Osteocyte (in vitro differentiated cells): ENCODE results near the gene GLIS1. TPM values are rescaled to one million over a fixed set of nuclear protein-coding genes. Genes with fewer than 3 reads are reported as not detected.
"Not testable (repeated sequence)": the region's sequence is repeated elsewhere in the genome, so short reads cannot be mapped to it uniquely, and the experiment has no call there.

Experiments used
- DNase-seq: peaks from one replicate; pipeline ENCODE4 v3.0.0; 2021; ENCODE audit warnings: mixed read lengths; ENCODE audit not compliant: unreplicated experiment; ENCODE audit errors: extremely low spot score
- H3K27ac Mint-ChIP-seq: one replicate; pipeline ENCODE4 v1.8.0; 2021; ENCODE audit warnings: mild to moderate bottlenecking, mixed read lengths; ENCODE audit not compliant: unreplicated experiment
- H3K27me3 Mint-ChIP-seq: one replicate; pipeline ENCODE4 v1.8.0; 2021; ENCODE audit warnings: mixed read lengths; ENCODE audit not compliant: unreplicated experiment
- H3K36me3 Mint-ChIP-seq: one replicate; pipeline ENCODE4 v1.8.0; 2021; ENCODE audit warnings: mixed read lengths; ENCODE audit not compliant: unreplicated experiment
- H3K4me1 Mint-ChIP-seq: one replicate; pipeline ENCODE4 v1.8.0; 2021; ENCODE audit warnings: mixed read lengths; ENCODE audit not compliant: unreplicated experiment
- H3K4me3 Mint-ChIP-seq: one replicate; pipeline ENCODE4 v1.8.0; 2021; ENCODE audit warnings: mild to moderate bottlenecking, moderate library complexity, mixed read lengths; ENCODE audit not compliant: unreplicated experiment
- H3K9me3 Mint-ChIP-seq: one replicate; pipeline ENCODE4 v1.8.0; 2021; ENCODE audit warnings: mixed read lengths; ENCODE audit not compliant: unreplicated experiment
- CTCF ChIP-seq: fragments of 200-600 bp; sonication (generic); IDR thresholded peaks from 2 replicates; pipeline ENCODE4 v1.5.0; 2021; ENCODE audit warnings: antibody characterized with exemption, mild to moderate bottlenecking, moderate library complexity
- total RNA-seq: library from RNA; stranded (reverse); gene quantifications from 2 replicates; pipeline ENCODE4 v1.2.1, GENCODE V29; 2021

Gene GLIS1
- total RNA-seq, 1 donor from 2014 or later = 38.3 TPM

GRCh38 chr1:53765657-53766056, 26.7 kb upstream of the GLIS1 start:
- Mint-ChIP-seq H3K27me3 (no peaks in the 10 kb centered on the region), H3K4me3 (no peak overlapping the region), H3K36me3 (no peaks in the 10 kb centered on the region), H3K9me3 (no peaks in the 10 kb centered on the region), H3K4me1 (peaks cover 26% of the 10 kb centered on the region), H3K27ac (peak overlapping the region; percentile 25)
- no peak for TF ChIP-seq CTCF
- DNase-seq = no peak

GRCh38 chr1:53763911-53764310, 24.9 kb upstream of the GLIS1 start:
- Mint-ChIP-seq H3K36me3 (no peaks in the 10 kb centered on the region), H3K9me3 (no peaks in the 10 kb centered on the region), H3K4me3 (no peak overlapping the region), H3K27ac (no peak overlapping the region), H3K4me1 (peaks cover 26% of the 10 kb centered on the region), H3K27me3 (no peaks in the 10 kb centered on the region)
- TF ChIP-seq CTCF = no peak
- peak; percentile 27 for DNase-seq

- no peak for TF ChIP-seq CTCF
- no peak overlapping the region for H3K27ac Mint-ChIP-seq
- peak; percentile 10 for DNase-seq
These were observed 24.5 kb upstream of the GLIS1 start for GRCh38 chr1:53763461-53763860.

GRCh38 chr1:53760497-53760896, 21.5 kb upstream of the GLIS1 start:
- not testable (repeated sequence) for H3K4me1 Mint-ChIP-seq, H3K27me3 Mint-ChIP-seq, H3K4me3 Mint-ChIP-seq, H3K9me3 Mint-ChIP-seq, H3K36me3 Mint-ChIP-seq, H3K27ac Mint-ChIP-seq
- peak; percentile 40 for DNase-seq

More at GRCh38 chr1:53763461-53763860, 24.5 kb upstream of the GLIS1 start:
- no peaks in the 10 kb centered on the region for H3K36me3 Mint-ChIP-seq
- no peaks in the 10 kb centered on the region for H3K27me3 Mint-ChIP-seq
- no peak overlapping the region for H3K4me3 Mint-ChIP-seq
- H3K4me1 Mint-ChIP-seq = peaks cover 26% of the 10 kb centered on the region
- no peaks in the 10 kb centered on the region for H3K9me3 Mint-ChIP-seq

GRCh38 chr1:53755874-53756273, 16.9 kb upstream of the GLIS1 start:
- TF ChIP-seq CTCF = no peak
- Mint-ChIP-seq H3K27ac (no peak overlapping the region), H3K4me1 (no peaks in the 10 kb centered on the region), H3K36me3 (no peaks in the 10 kb centered on the region), H3K27me3 (no peaks in the 10 kb centered on the region), H3K9me3 (no peaks in the 10 kb centered on the region), H3K4me3 (no peak overlapping the region)
- peak; percentile 36 for DNase-seq
